ENCODE data around the gene CCR5AS.
"Not testable (repeated sequence)": the region's sequence is repeated elsewhere in the genome, so short reads cannot be mapped to it uniquely, and the experiment has no call there.

Gene CCR5AS

GRCh38 chr3:46414739-46415138, 7.9 kb upstream of the CCR5AS start:
- DNase-seq (ENCODE audit: low read depth): no peak
- H3K27me3 ChIP-seq (replicated peaks; ENCODE audit: control insufficient read depth, insufficient read depth, low read length): no peaks in the 10 kb centered on the region
- no peaks in the 10 kb centered on the region for H3K36me3 ChIP-seq (ENCODE audit: control insufficient read depth, insufficient read depth, low read length, severe bottlenecking)
- H3K9ac ChIP-seq (ENCODE audit: low read length): no peak overlapping the region
- H3K4me3 ChIP-seq (ENCODE audit: low read length): no peak overlapping the region
- no peaks in the 10 kb centered on the region for H3K9me3 ChIP-seq (ENCODE audit: control insufficient read depth, low read length)
- H3K4me1 ChIP-seq (ENCODE audit: control insufficient read depth, insufficient read depth, low read length): no peaks in the 10 kb centered on the region

- Histone ChIP-seq H3K9me3 (ENCODE audit: control insufficient read depth, low read length) (no peaks in the 10 kb centered on the region), H3K27me3 (replicated peaks; ENCODE audit: control insufficient read depth, insufficient read depth, low read length) (no peaks in the 10 kb centered on the region), H3K4me3 (ENCODE audit: low read length) (no peak overlapping the region), H3K36me3 (ENCODE audit: control insufficient read depth, insufficient read depth, low read length, severe bottlenecking) (no peaks in the 10 kb centered on the region), H3K9ac (ENCODE audit: low read length) (no peak overlapping the region), H3K4me1 (ENCODE audit: control insufficient read depth, insufficient read depth, low read length) (no peaks in the 10 kb centered on the region)
- DNase-seq (ENCODE audit: low read depth): no peak
These were observed 7.1 kb upstream of the CCR5AS start for GRCh38 chr3:46413951-46414350.

- H3K4me1 ChIP-seq (ENCODE audit: control insufficient read depth, insufficient read depth, low read length): no peaks in the 10 kb centered on the region
- H3K36me3 ChIP-seq (ENCODE audit: control insufficient read depth, insufficient read depth, low read length, severe bottlenecking): no peaks in the 10 kb centered on the region
- DNase-seq (ENCODE audit: low read depth): no peak
These were observed 6.0 kb upstream of the CCR5AS start for GRCh38 chr3:46412786-46413298.

GRCh38 chr3:46411271-46411670, 4.4 kb upstream of the CCR5AS start:
- Histone ChIP-seq H3K36me3 (ENCODE audit: control insufficient read depth, insufficient read depth, low read length, severe bottlenecking) (no peaks in the 10 kb centered on the region), H3K9ac (ENCODE audit: low read length) (no peak overlapping the region), H3K4me3 (ENCODE audit: low read length) (no peak overlapping the region), H3K9me3 (ENCODE audit: control insufficient read depth, low read length) (no peaks in the 10 kb centered on the region), H3K4me1 (ENCODE audit: control insufficient read depth, insufficient read depth, low read length) (peaks cover 11% of the 10 kb centered on the region), H3K27me3 (replicated peaks; ENCODE audit: control insufficient read depth, insufficient read depth, low read length) (no peaks in the 10 kb centered on the region)
- no peak for DNase-seq (ENCODE audit: low read depth)

More at GRCh38 chr3:46412786-46413298, 6.0 kb upstream of the CCR5AS start:
- H3K27me3 ChIP-seq (replicated peaks; ENCODE audit: control insufficient read depth, insufficient read depth, low read length): no peaks in the 10 kb centered on the region
- H3K4me3 ChIP-seq (ENCODE audit: low read length): no peak overlapping the region
- no peaks in the 10 kb centered on the region for H3K9me3 ChIP-seq (ENCODE audit: control insufficient read depth, low read length)
- no peak overlapping the region for H3K9ac ChIP-seq (ENCODE audit: low read length)

GRCh38 chr3:46410669-46411068, 3.8 kb upstream of the CCR5AS start:
- Histone ChIP-seq H3K36me3 (ENCODE audit: control insufficient read depth, insufficient read depth, low read length, severe bottlenecking) (no peaks in the 10 kb centered on the region), H3K4me1 (ENCODE audit: control insufficient read depth, insufficient read depth, low read length) (peaks cover 11% of the 10 kb centered on the region), H3K27me3 (replicated peaks; ENCODE audit: control insufficient read depth, insufficient read depth, low read length) (no peaks in the 10 kb centered on the region), H3K4me3 (ENCODE audit: low read length) (no peak overlapping the region), H3K9ac (ENCODE audit: low read length) (no peak overlapping the region), H3K9me3 (ENCODE audit: control insufficient read depth, low read length) (no peaks in the 10 kb centered on the region)
- DNase-seq (ENCODE audit: low read depth): no peak

- Histone ChIP-seq H3K4me3 (ENCODE audit: low read length) (no peak overlapping the region), H3K27me3 (replicated peaks; ENCODE audit: control insufficient read depth, insufficient read depth, low read length) (no peaks in the 10 kb centered on the region), H3K9ac (ENCODE audit: low read length) (no peak overlapping the region), H3K9me3 (ENCODE audit: control insufficient read depth, low read length) (no peaks in the 10 kb centered on the region), H3K36me3 (ENCODE audit: control insufficient read depth, insufficient read depth, low read length, severe bottlenecking) (no peaks in the 10 kb centered on the region), H3K4me1 (ENCODE audit: control insufficient read depth, insufficient read depth, low read length) (peaks cover 11% of the 10 kb centered on the region)
- DNase-seq (ENCODE audit: low read depth): no peak
These were observed 3.0 kb upstream of the CCR5AS start for GRCh38 chr3:46409739-46410489.

- no peaks in the 10 kb centered on the region for H3K27me3 ChIP-seq (replicated peaks; ENCODE audit: control insufficient read depth, insufficient read depth, low read length)
- no peak for DNase-seq (ENCODE audit: low read depth)
- H3K4me1 ChIP-seq (ENCODE audit: control insufficient read depth, insufficient read depth, low read length): peaks cover 11% of the 10 kb centered on the region
- H3K9me3 ChIP-seq (ENCODE audit: control insufficient read depth, low read length): no peaks in the 10 kb centered on the region
- H3K36me3 ChIP-seq (ENCODE audit: control insufficient read depth, insufficient read depth, low read length, severe bottlenecking): no peaks in the 10 kb centered on the region
- no peak overlapping the region for H3K9ac ChIP-seq (ENCODE audit: low read length)
- no peak overlapping the region for H3K4me3 ChIP-seq (ENCODE audit: low read length)
These were observed 2.0 kb upstream of the CCR5AS start for GRCh38 chr3:46408853-46409252.

GRCh38 chr3:46407970-46408369, 1.1 kb upstream of the CCR5AS start:
- Histone ChIP-seq H3K27me3 (replicated peaks; ENCODE audit: control insufficient read depth, insufficient read depth, low read length) (no peaks in the 10 kb centered on the region), H3K9me3 (ENCODE audit: control insufficient read depth, low read length) (no peaks in the 10 kb centered on the region), H3K9ac (ENCODE audit: low read length) (no peak overlapping the region), H3K4me1 (ENCODE audit: control insufficient read depth, insufficient read depth, low read length) (peaks cover 11% of the 10 kb centered on the region), H3K36me3 (ENCODE audit: control insufficient read depth, insufficient read depth, low read length, severe bottlenecking) (no peaks in the 10 kb centered on the region), H3K4me3 (ENCODE audit: low read length) (no peak overlapping the region)
- no peak for DNase-seq (ENCODE audit: low read depth)

- no peaks in the 10 kb centered on the region for H3K36me3 ChIP-seq (ENCODE audit: control insufficient read depth, insufficient read depth, low read length, severe bottlenecking)
- no peaks in the 10 kb centered on the region for H3K27me3 ChIP-seq (replicated peaks; ENCODE audit: control insufficient read depth, insufficient read depth, low read length)
- H3K9me3 ChIP-seq (ENCODE audit: control insufficient read depth, low read length): no peaks in the 10 kb centered on the region
- H3K9ac ChIP-seq (ENCODE audit: low read length): no peak overlapping the region
- peaks cover 11% of the 10 kb centered on the region for H3K4me1 ChIP-seq (ENCODE audit: control insufficient read depth, insufficient read depth, low read length)
- DNase-seq (ENCODE audit: low read depth): no peak
- H3K4me3 ChIP-seq (ENCODE audit: low read length): no peak overlapping the region
These were observed 451 bp downstream of the CCR5AS start for GRCh38 chr3:46406443-46406787.

- no peaks in the 10 kb centered on the region for H3K9me3 ChIP-seq (ENCODE audit: control insufficient read depth, low read length)
- no peaks in the 10 kb centered on the region for H3K27me3 ChIP-seq (replicated peaks; ENCODE audit: control insufficient read depth, insufficient read depth, low read length)
- peaks cover 11% of the 10 kb centered on the region for H3K4me1 ChIP-seq (ENCODE audit: control insufficient read depth, insufficient read depth, low read length)
- H3K9ac ChIP-seq (ENCODE audit: low read length): no peak overlapping the region
- DNase-seq (ENCODE audit: low read depth): no peak
- no peaks in the 10 kb centered on the region for H3K36me3 ChIP-seq (ENCODE audit: control insufficient read depth, insufficient read depth, low read length, severe bottlenecking)
- no peak overlapping the region for H3K4me3 ChIP-seq (ENCODE audit: low read length)
These were observed 1.4 kb downstream of the CCR5AS start for GRCh38 chr3:46405301-46406019.

- not testable (repeated sequence) for H3K36me3 ChIP-seq (ENCODE audit: control insufficient read depth, insufficient read depth, low read length, severe bottlenecking); H3K4me3 ChIP-seq (ENCODE audit: low read length); H3K9me3 ChIP-seq (ENCODE audit: control insufficient read depth, low read length); DNase-seq (ENCODE audit: low read depth); H3K27me3 ChIP-seq (replicated peaks; ENCODE audit: control insufficient read depth, insufficient read depth, low read length); H3K9ac ChIP-seq (ENCODE audit: low read length)
- peaks cover 11% of the 10 kb centered on the region for H3K4me1 ChIP-seq (ENCODE audit: control insufficient read depth, insufficient read depth, low read length)
These were observed 4.0 kb downstream of the CCR5AS start for GRCh38 chr3:46402902-46403301.
